OCI-LY3 (cell line): Measurements from ENCODE around the gene C1QTNF1.

Experiments
- H2AFZ ChIP-seq: fragments of 200-600, 300-600 bp; shearing (Covaris generic); 2 replicates; pipeline ENCODE4 v1.6.0; 2014; ENCODE audit warnings: antibody characterized with exemption, low read depth, low read length
- H3K27ac ChIP-seq: fragments of 200-600, 300-600 bp; sonication (generic); 2 replicates; pipeline ENCODE4 v1.5.1; 2014; ENCODE audit warnings: mild to moderate bottlenecking, low read length, moderate library complexity, mixed read lengths
- H3K27me3 ChIP-seq: fragments of 200-600, 300-600 bp; sonication (generic); 2 replicates; pipeline ENCODE4 v1.6.1; 2014; ENCODE audit warnings: low read depth, low read length, mixed read lengths
- H3K36me3 ChIP-seq: fragments of 200-600, 300-600 bp; sonication (generic); replicated peaks from 2 replicates; pipeline ENCODE3; 2014; ENCODE audit warnings: low read depth, low read length, mixed read lengths
- H3K4me1 ChIP-seq: fragments of 300-600, 200-600 bp; sonication (generic); 2 replicates; pipeline ENCODE4 v1.6.1; 2014; ENCODE audit warnings: low read length, mixed read lengths
- H3K4me2 ChIP-seq: fragments of 200-600, 300-600 bp; sonication (generic); 2 replicates; pipeline ENCODE4 v1.6.1; 2014; ENCODE audit warnings: low read length, mixed read lengths
- H3K4me3 ChIP-seq: fragments of 300-600, 200-600 bp; sonication (generic); 2 replicates; pipeline ENCODE4 v1.5.1; 2014; ENCODE audit warnings: antibody characterized with exemption, mild to moderate bottlenecking, low read length, moderate library complexity
- H3K79me2 ChIP-seq: fragments of 300-600, 200-600 bp; shearing (Covaris generic); 2 replicates; pipeline ENCODE4 v1.6.1; 2014; ENCODE audit warnings: mild to moderate bottlenecking, low read length, mixed read lengths
- H3K9ac ChIP-seq: fragments of 300-600, 200-600 bp; shearing (Covaris generic); 2 replicates; pipeline ENCODE4 v1.6.0; 2014; ENCODE audit warnings: mild to moderate bottlenecking, low read length, moderate library complexity
- H3K9me3 ChIP-seq: fragments of 200-600, 300-600 bp; shearing (Covaris generic); 2 replicates; pipeline ENCODE4 v1.6.1; 2014; ENCODE audit warnings: low read length, mixed read lengths; ENCODE audit not compliant: insufficient read depth
- H4K20me1 ChIP-seq: fragments of 200-600, 300-600 bp; sonication (generic); 2 replicates; pipeline ENCODE4 v1.6.1; 2016; ENCODE audit warnings: low read length, mixed read lengths; ENCODE audit not compliant: insufficient read depth
- CTCF ChIP-seq: fragments of 200-600, 300-600 bp; sonication (generic); IDR thresholded peaks from 2 replicates; pipeline ENCODE4 v1.5.1; 2014; ENCODE audit warnings: antibody characterized with exemption, low read length, low read depth
- EZH2phosphoT487 ChIP-seq: fragments of 200-600 bp; shearing (Covaris generic); IDR thresholded peaks from 2 replicates; pipeline ENCODE4 v1.6.1; 2018; ENCODE audit warnings: antibody characterized with exemption, mixed run types, low read depth

C1QTNF1 gene

GRCh38 chr17:79011451-79012147, 12.4 kb upstream of the C1QTNF1 start:
- Histone ChIP-seq H4K20me1 (peaks cover 11% of the 10 kb centered on the region; the same call in 1 of the 2 replicates), H3K4me3 (no peak overlapping the region), H3K4me2 (no peak overlapping the region), H3K9ac (no peak overlapping the region), H3K27me3 (peaks cover 3% of the 10 kb centered on the region; the same call in 1 of the 2 replicates), H3K9me3 (peaks cover 23% of the 10 kb centered on the region), H3K4me1 (peaks cover 13% of the 10 kb centered on the region), H2AFZ (no peak overlapping the region; the same call in 1 of the 2 replicates), H3K36me3 (peaks cover 4% of the 10 kb centered on the region), H3K27ac (no peak overlapping the region), H3K79me2 (peaks cover 32% of the 10 kb centered on the region)
- TF ChIP-seq CTCF (no peak), EZH2phosphoT487 (no peak)

GRCh38 chr17:79012563-79013134, 11.3 kb upstream of the C1QTNF1 start:
- TF ChIP-seq EZH2phosphoT487, result no peak
- TF ChIP-seq CTCF, result no peak
- H2AFZ ChIP-seq, result no peak overlapping the region
- no peak overlapping the region for H3K9ac ChIP-seq
- peaks cover 23% of the 10 kb centered on the region for H3K9me3 ChIP-seq
- no peaks in the 10 kb centered on the region for H3K36me3 ChIP-seq
- no peak overlapping the region for H3K4me3 ChIP-seq
- peaks cover 7% of the 10 kb centered on the region; the same call in 1 of the 2 replicates for H4K20me1 ChIP-seq
- H3K27ac ChIP-seq, result no peak overlapping the region
- H3K79me2 ChIP-seq, result peaks cover 22% of the 10 kb centered on the region
- no peak overlapping the region for H3K4me2 ChIP-seq
- H3K4me1 ChIP-seq, result peaks cover 13% of the 10 kb centered on the region
- peaks cover 3% of the 10 kb centered on the region; the same call in 1 of the 2 replicates for H3K27me3 ChIP-seq

- no peak overlapping the region for H3K27ac ChIP-seq
- H3K4me2 ChIP-seq, result no peak overlapping the region
- H3K36me3 ChIP-seq, result no peaks in the 10 kb centered on the region
- no peak overlapping the region for H3K4me3 ChIP-seq
- H4K20me1 ChIP-seq, result no peaks in the 10 kb centered on the region
- peaks cover 23% of the 10 kb centered on the region for H3K9me3 ChIP-seq
- H3K27me3 ChIP-seq, result peaks cover 3% of the 10 kb centered on the region; the same call in 1 of the 2 replicates
- peaks cover 4% of the 10 kb centered on the region; the same call in 1 of the 2 replicates for H3K4me1 ChIP-seq
- no peak overlapping the region for H2AFZ ChIP-seq
- TF ChIP-seq CTCF, result no peak
- TF ChIP-seq EZH2phosphoT487, result no peak
- no peak overlapping the region for H3K9ac ChIP-seq
- peaks cover 6% of the 10 kb centered on the region for H3K79me2 ChIP-seq
Measured at GRCh38 chr17:79014158-79014758, 9.7 kb upstream of the C1QTNF1 start.
